Erythroblast (primary cell): ENCODE results near the gene HOXB5.

ENCODE experiments used
- DNase-seq, 2 experiments: peaks; one replicate each; lab custom pipeline; 2025; lab: John Stamatoyannopoulos, UW
- GATA1 ChIP-seq: IDR thresholded peaks from 2 replicates; pipeline ENCODE4 v1.6.1; 2011; ENCODE audit warnings: low read depth, mild to moderate bottlenecking, control low read depth, low read length, moderate library complexity
- POLR2A ChIP-seq: IDR thresholded peaks from 2 replicates; pipeline ENCODE4 v1.6.1; 2011; ENCODE audit warnings: mild to moderate bottlenecking, low read length

Gene HOXB5

DNA sequence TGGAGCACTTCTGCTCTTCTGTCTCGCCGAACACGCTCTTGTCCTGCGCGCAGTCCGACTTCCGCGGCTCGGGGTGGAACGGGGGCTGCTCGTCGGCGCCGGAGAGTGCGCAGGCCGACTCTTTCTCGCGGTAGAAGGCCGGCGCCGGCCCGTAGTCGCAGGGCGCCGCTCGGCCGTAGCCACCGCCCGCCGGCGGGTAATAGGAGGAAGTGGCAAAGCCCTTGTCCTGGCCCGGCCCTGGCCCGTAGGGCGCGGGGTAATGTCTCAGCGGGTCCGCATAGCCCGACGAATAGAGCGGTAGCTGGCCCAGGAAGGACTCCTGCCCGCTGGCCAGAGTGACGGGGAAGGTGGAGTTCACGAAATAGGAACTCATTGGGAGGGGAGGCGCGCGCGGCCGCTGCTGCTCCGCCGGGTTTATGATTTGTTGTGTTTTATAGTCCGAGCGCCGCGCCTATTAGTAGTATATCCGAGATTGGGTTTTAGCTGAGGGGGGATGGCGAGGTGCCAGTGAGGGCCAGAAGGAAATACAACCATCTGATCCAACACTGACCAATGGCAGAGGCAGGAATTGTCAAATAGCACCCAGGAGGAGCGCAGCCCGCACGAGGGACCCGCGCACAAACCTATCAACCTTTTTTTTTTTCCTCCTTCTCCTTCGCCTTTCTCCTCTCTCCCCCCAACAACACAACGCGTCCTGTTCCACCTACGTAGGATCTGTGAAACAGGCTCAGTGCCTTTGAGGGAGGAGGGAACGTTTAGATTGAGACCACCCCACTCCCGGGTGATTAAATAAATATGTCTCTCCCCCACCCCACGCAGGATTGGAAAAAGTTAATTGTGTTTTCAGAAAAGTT lies 4.4 kb upstream of the HOXB5 start:
- peak; percentile 28 to 32 for DNase-seq
- no peak for TF ChIP-seq POLR2A
- no peak for TF ChIP-seq GATA1

DNA sequence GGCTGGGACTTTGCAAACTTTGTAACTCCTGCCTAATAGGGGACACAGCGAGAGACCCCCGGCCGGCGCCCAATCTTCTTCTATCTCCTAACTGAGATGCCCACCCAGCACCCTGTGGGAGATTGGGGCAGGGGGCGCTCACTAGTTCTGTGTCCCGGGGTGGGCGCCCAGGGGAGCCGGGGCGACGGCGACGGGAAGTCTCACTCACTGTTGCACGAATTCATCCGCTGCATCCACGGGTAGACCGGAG lies 3.9 kb upstream of the HOXB5 start:
- no peak for DNase-seq
- TF ChIP-seq GATA1 (no peak), POLR2A (no peak)

DNA sequence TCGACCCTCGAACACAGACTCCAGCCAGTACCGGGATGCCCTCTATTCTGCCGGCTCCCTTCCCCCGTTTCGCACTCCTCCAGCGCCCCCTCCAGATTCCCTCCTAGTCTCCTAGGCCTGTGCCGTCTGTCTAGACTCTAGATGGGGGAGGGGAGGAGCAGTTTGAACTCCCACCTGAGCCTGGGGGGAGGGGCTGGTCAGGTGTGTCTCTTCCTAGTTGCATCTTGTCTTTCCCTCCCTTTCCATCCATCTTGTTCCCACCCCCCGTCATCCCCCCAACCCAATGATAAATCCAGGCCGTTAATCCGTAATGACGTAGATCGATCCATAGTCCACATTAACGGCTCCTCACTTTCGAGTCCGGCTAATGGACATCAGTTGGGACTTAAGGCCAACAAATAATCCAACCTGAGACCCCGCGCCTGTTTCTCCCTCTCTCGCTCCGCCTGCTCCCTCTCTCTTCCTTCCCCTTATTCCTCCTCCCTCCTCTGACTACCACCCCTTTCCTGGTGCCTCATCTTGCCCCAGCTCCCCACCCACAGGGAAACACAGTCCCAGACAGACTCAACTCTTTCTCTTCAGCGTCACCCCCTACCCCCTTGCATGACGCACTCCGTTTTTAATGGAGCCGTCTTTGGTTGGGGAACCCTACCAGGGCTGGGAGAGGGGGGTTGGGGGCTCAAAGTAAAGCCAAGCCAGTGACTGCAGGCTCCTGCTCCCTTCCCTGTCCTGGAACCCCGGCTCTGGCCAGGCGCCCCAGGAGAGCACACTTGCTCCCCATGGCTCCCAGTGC lies 3.4 kb upstream of the HOXB5 start:
- DNase-seq, result no peak
- no peak for TF ChIP-seq POLR2A
- TF ChIP-seq GATA1, result no peak

DNA sequence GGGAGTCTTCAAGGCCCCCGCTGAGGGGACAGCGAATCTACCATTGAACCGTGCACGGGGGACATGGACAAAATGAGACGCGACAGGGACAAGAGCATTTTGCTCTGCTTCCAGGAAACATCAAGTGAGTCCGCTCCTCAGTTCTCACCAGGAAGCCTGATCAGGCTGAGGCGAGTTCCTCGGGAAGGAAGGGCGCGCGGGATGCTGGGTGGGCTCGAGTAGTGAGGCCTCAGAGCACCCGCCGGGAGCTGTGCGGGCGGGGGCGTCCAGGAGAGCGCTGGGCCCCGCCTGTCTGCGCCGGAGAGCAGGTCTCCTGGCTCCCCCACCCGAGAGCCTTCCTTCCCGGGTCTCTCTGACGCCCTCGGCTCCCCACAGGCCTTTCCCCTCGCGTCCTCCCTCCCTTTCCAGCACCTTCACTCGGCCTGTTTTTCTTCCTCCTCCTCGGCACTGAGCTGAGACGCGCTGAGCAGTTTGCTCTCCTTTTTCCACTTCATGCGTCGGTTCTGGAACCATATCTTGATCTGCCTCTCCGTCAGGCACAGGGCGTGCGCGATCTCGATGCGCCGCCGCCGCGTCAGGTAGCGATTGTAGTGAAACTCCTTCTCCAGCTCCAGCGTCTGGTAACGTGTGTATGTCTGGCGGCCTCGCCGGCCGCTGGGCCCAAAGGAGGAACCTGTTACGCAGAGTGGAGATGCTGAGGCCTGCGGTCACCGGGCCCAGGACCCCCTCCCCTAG lies 2.6 kb upstream of the HOXB5 start:
- peak in 1 of 2 experiments; percentile 31 for DNase-seq
- TF ChIP-seq GATA1 (no peak), POLR2A (no peak)

DNA sequence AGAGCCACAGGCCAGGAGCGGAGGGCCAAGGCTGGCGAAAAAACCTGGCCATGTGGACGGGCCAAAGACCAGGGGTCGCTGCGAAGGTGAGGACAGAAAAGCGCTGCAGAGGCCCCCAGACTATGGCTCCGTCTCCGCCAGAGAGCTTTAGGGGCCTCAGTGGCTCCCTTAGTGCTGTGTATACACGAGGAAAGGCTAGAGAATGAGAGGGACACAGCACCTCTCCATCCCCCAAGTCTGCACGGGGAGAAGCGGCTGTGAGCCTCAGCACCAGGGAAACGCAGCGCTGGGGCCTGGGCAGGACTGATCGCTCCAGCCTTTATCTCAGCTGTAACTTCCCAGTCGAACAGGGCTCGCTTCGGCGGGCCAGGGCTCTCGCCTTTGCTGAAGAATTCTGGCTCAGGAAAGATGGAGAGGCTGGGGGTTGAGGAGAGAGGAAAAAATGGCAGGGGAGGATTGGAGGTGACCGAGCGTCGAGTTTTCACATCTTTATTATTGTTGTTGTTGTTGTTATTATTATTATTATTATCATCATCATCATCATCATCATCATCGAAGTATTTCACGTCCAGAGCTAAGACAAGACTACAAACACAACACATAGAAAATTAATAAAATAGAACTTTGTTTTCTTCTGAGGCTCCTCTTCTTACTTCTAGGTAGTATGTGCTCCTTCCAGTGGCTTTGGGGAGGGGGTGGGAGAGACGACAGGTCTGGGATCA lies 1.9 kb upstream of the HOXB5 start:
- DNase-seq, result no peak

DNA sequence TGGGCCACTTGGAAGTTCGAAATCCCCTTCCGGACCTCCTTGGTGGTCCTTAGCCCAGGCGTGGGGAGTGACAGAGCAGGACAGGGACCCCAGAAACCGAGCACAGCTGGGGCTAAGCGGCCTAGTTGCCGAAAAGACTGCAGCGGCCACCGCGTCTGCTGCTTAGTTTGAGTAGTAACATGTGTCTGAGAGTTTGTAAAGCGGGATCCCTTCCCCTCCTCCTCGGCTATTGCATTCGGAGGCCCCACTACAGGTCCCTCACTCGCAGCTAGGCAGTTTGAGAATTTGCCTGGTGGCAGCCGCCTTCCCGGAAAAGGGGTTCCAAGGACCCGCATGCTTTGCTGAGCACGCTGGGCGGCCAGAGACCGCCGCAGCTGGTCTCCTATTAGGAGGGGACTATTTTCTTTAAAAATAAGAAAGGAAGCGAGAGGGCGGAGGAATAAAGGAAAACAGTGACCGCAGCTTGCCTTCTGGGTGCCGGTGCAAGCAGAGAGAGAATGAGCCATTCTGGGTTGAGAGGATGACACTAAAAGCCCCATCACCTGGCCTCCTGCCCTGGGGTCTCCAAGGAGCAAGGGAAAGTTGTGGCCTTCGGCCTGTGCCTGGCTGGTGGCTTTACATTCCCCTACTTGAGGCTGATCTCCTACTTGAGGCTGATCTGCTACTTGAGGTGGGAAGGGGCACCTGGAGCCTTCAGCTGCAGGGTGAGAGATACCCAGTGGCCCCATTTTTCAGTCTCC lies 1.1 kb upstream of the HOXB5 start:
- TF ChIP-seq POLR2A (no peak), GATA1 (no peak)
- DNase-seq, result no peak

More for the DNA sequence above, 1.9 kb upstream of the HOXB5 start:
- TF ChIP-seq GATA1 (no peak), POLR2A (no peak)

DNA sequence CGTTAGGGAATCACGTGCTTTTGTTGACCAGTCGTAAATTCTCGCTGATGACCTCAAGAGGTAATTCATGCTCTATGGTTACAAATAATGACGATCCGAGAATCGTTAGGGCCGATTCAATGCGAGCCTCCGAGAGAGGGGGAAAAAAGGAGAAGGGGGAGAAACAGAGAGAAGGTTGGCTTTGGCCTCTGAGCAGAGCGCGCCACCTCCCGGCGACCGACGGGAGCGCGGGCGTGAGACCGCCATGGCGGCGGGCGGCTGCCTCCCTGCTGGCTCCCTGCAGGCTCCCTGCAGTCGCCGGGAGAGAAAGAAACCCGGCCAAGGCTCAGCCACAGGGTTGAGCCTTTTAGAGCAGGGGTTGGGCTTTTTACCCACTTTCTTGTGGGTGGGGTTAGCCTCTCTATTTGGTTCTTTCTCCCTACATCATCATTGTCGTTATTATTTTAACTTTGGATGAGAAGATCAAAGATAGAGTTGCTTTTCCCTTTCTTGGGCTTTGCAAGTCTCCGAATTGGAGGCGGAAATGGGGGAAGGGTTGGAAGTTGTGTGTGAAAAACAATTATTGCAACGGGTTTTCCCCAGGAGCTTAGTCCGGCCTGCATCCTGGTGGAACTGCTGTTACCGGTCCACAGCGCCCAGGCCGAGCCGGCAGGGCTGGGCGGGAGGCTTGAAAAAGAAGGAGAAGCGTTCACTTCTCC lies 410 bp upstream of the HOXB5 start:
- DNase-seq, result peak; percentile 82 to 88
- TF ChIP-seq GATA1, result no peak
- TF ChIP-seq POLR2A, result no peak

DNA sequence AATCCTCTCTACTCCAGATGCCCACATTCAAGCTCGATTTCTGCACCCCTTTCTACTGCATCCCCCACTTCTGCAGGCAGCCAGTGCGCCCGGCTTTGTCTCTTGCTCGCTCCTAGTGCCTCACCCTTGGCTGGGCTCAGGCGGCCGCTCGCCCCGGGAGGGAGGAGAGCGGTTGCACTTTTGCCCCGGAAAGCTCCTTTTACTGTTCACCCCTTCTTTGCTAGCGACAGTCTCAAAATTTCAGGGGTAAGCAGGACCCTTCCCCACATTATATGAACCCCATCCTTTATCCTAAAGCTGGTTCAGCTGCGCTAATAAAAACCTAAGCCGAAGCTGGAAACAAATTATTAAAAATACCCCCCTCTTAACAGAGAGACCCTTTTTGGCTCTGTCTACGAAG lies 1.0 kb downstream of the HOXB5 start:
- TF ChIP-seq GATA1 (no peak), POLR2A (no peak)
- peak; percentile 35 to 51 for DNase-seq

DNA sequence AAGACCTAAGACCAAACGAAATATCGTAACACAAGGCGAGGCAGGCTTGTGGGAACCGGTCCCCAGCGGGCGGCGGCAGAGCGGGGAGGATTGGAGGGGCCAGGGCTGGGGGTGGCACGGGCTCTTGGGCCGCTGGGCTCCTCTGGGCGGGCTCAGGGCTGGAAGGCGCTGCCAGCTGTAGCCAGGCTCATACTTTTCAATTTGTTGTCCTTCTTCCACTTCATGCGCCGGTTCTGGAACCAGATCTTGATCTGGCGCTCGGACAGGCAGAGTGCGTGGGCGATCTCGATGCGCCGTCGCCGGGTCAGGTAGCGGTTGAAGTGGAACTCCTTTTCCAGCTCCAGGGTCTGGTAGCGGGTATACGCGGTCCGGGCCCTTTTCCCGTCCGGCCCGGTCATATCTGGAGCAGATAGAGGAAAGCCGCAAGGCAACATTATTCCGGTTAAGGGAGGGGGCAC lies 1.5 kb downstream of the HOXB5 start:
- TF ChIP-seq POLR2A (no peak), GATA1 (no peak)
- peak; percentile 18 to 31 for DNase-seq

DNA sequence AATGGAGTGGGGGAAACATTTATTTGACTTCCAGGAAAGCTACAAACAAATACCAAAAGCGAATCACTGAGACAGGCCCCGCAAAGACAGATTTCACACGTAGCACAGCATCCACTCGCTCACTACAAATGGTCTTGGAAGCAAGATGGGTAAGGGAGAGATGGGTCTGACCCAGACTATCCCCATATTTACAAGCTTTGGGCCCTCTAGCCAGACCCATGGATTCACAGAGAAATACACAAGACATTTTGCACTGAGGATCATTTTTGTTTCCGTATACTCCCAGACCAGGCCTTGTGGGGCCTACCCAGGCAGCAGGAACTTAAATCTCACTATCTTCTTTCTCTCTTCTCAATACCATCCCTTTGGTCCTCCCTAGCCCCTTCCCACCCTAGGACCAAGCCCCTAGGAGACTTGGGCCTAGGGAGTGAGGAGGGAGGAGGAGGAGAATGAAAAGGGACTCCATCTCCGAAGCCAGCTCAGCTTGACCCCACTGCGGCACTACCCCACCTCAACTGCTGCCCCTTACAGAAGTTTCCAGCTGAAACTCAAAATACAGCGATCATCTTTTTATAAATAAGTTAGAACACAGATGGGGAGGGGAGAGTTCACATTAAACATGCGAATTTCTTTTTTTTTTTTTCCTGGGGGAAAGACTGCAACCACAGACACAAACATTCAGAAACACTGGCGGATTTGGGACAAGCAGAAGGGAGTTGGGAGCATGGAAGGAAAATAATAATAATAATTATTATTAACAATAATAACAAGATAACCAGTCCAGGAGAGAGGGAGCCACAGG lies 2.1 kb downstream of the HOXB5 start:
- TF ChIP-seq POLR2A (no peak), GATA1 (no peak)
- no peak for DNase-seq

DNA sequence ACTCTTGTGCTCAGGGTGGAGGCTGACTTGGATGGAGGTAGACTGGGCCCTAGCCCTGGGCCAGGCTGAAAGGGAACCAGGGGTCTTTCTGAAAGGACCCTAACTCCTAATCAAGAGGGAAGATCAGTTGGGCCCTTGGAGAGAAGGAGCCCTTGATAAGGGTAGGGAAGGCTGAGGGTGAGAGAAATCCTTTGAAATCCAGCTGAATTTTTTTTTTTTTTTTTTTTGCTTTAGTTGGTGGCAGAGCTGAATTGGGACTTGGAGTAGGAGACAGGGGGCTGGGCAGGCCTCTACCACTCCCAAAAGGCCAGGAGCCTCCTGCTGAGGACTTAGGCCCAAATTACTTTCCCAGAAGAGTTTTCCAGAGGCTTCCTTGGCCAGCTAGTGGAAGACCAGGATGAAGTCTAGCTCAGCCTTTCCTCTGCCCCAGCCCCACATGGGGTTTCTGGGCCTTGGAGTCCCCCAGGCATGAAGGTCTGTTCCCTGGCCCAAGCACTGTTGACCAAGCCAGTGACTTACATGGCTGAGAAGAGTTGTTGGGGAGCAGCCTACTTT lies 2.9 kb downstream of the HOXB5 start:
- no peak for TF ChIP-seq POLR2A
- no peak for TF ChIP-seq GATA1
- no peak for DNase-seq
